OCI-LY1 (cell line): Measurements from ENCODE around the gene TMEM198.

Experiments used
- H2AFZ ChIP-seq: fragments of 200-600 bp; sonication (generic), shearing (Covaris generic); 2 replicates; pipeline ENCODE4 v1.6.0; 2014; ENCODE audit warnings: antibody characterized with exemption, mild to moderate bottlenecking, low read length
- H3F3A ChIP-seq: fragments of 200-600 bp; sonication (generic), shearing (Covaris generic); 2 replicates; pipeline ENCODE4 v1.6.0; 2014; ENCODE audit warnings: mild to moderate bottlenecking, antibody characterized with exemption, low read length, moderate library complexity; ENCODE audit not compliant: insufficient read depth
- H3K27ac ChIP-seq: fragments of 200-600 bp; sonication (generic); 2 replicates; pipeline ENCODE4 v1.5.1; 2014; ENCODE audit warnings: low read length, mixed run types, mild to moderate bottlenecking, low read depth; ENCODE audit not compliant: poor library complexity, severe bottlenecking
- H3K27me3 ChIP-seq: fragments of 200-600 bp; sonication (generic); 2 replicates; pipeline ENCODE4 v1.6.0; 2014; ENCODE audit warnings: antibody characterized with exemption, mild to moderate bottlenecking, low read length, moderate library complexity; ENCODE audit not compliant: insufficient read depth
- H3K36me3 ChIP-seq: fragments of 200-600 bp; sonication (generic); 2 replicates; pipeline ENCODE4 v1.6.1; 2014; ENCODE audit warnings: mild to moderate bottlenecking, antibody characterized with exemption, low read length, moderate library complexity, mixed read lengths; ENCODE audit not compliant: insufficient read depth
- H3K4me1 ChIP-seq: fragments of 200-600 bp; sonication (generic); 2 replicates; pipeline ENCODE4 v1.5.1; 2014; ENCODE audit warnings: mild to moderate bottlenecking, low read length, moderate library complexity; ENCODE audit not compliant: insufficient read depth, severe bottlenecking
- H3K4me2 ChIP-seq: fragments of 200-600 bp; sonication (generic), shearing (Covaris generic); 2 replicates; pipeline ENCODE4 v1.6.1; 2014; ENCODE audit warnings: low read length
- H3K4me3 ChIP-seq: fragments of 200-600 bp; sonication (generic); 2 replicates; pipeline ENCODE4 v1.5.1; 2014; ENCODE audit warnings: low read length, low read depth, mild to moderate bottlenecking, mixed read lengths; ENCODE audit not compliant: poor library complexity, severe bottlenecking
- H3K79me2 ChIP-seq: fragments of 200-600 bp; shearing (Covaris generic); 2 replicates; pipeline ENCODE4 v1.6.1; 2016; ENCODE audit warnings: mixed run types, low read length, mixed read lengths; ENCODE audit not compliant: insufficient read depth
- H3K9ac ChIP-seq: fragments of 200-600 bp; sonication (generic), shearing (Covaris generic); 2 replicates; pipeline ENCODE4 v1.6.1; 2014; ENCODE audit warnings: mild to moderate bottlenecking, low read length, mixed read lengths
- H3K9me2 ChIP-seq: fragments of 200-600 bp; sonication (generic), shearing (Covaris generic); 2 replicates; pipeline ENCODE4 v1.6.1; 2014; ENCODE audit warnings: low read depth, mild to moderate bottlenecking, low read length, mixed read lengths
- H3K9me3 ChIP-seq: fragments of 200-600 bp; shearing (Covaris generic); 2 replicates; pipeline ENCODE4 v1.6.1; 2014; ENCODE audit warnings: low read length, mixed read lengths
- H4K20me1 ChIP-seq: fragments of 200-600 bp; sonication (generic), shearing (Covaris generic); 2 replicates; pipeline ENCODE4 v1.6.0; 2016; ENCODE audit warnings: mild to moderate bottlenecking, low read length; ENCODE audit not compliant: insufficient read depth
- EZH2 ChIP-seq: fragments of 200-600 bp; sonication (generic), shearing (Covaris generic); IDR thresholded peaks from 2 replicates; pipeline ENCODE4 v1.8.0; 2017; ENCODE audit warnings: borderline replicate concordance, mixed run types, mild to moderate bottlenecking, antibody characterized with exemption, low read length, moderate library complexity, mixed read lengths
- TF ChIP-seq, protein P1 (sequence below): fragments of 200-600 bp; sonication (generic), shearing (Covaris generic); IDR thresholded peaks from 2 replicates; pipeline ENCODE4 v1.5.1; 2017; ENCODE audit warnings: mild to moderate bottlenecking, antibody characterized with exemption, low read length, moderate library complexity, mixed read lengths

The TMEM198 gene

DNA sequence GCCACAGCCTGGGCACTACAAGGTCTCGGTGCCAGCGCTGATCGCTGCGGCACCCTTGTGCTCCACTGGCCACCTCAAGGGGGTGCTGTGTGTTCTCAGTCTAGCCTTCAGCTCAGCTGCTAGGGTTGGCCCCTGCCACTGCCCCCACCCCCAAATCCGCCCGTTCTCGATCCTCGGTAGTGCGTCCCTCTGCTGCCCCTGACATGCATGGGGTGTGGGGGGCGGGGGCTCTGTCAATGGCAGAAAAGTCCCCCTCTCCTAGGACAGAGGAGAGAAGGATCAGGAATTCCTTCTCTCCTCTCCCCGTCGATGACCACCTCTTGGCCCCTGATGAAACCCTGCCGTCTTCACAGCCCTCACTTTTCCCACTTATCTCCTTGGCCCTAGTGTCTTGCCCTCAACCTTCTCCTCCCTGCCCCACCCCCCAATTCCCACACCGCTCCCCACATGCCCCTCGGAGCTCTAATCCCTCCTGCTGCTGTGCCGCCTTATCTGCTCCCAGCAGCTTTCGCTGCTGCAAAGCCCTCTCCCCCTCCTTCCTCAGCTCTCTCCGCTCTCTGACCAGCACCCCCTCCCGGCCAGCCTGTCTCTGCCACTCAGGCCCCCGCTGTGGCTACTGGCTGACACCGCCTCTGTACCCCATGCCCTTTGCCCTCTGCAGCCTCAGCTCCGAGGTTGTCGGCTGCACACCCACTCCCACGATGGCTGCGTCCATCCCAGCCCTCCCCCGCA lies 33.9 kb upstream of the TMEM198 start:
- H3K4me1 ChIP-seq, result no peaks in the 10 kb centered on the region
- no peak overlapping the region for H2AFZ ChIP-seq
- H3K4me3 ChIP-seq, result no peak overlapping the region
- peaks cover 6% of the 10 kb centered on the region; the same call in 1 of the 2 replicates for H3K36me3 ChIP-seq
- no peaks in the 10 kb centered on the region for H4K20me1 ChIP-seq
- H3K9me2 ChIP-seq, result no peaks in the 10 kb centered on the region
- H3K27ac ChIP-seq, result no peak overlapping the region
- H3K79me2 ChIP-seq, result no peaks in the 10 kb centered on the region
- no peak for TF ChIP-seq EZH2
- TF ChIP-seq, protein P1, sequence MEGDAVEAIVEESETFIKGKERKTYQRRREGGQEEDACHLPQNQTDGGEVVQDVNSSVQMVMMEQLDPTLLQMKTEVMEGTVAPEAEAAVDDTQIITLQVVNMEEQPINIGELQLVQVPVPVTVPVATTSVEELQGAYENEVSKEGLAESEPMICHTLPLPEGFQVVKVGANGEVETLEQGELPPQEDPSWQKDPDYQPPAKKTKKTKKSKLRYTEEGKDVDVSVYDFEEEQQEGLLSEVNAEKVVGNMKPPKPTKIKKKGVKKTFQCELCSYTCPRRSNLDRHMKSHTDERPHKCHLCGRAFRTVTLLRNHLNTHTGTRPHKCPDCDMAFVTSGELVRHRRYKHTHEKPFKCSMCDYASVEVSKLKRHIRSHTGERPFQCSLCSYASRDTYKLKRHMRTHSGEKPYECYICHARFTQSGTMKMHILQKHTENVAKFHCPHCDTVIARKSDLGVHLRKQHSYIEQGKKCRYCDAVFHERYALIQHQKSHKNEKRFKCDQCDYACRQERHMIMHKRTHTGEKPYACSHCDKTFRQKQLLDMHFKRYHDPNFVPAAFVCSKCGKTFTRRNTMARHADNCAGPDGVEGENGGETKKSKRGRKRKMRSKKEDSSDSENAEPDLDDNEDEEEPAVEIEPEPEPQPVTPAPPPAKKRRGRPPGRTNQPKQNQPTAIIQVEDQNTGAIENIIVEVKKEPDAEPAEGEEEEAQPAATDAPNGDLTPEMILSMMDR, result peak; percentile 67
- no peaks in the 10 kb centered on the region for H3F3A ChIP-seq
- H3K4me2 ChIP-seq, result no peak overlapping the region
- peaks cover 6% of the 10 kb centered on the region; the same call in 1 of the 2 replicates for H3K27me3 ChIP-seq
- no peaks in the 10 kb centered on the region for H3K9me3 ChIP-seq
- H3K9ac ChIP-seq, result no peak overlapping the region

DNA sequence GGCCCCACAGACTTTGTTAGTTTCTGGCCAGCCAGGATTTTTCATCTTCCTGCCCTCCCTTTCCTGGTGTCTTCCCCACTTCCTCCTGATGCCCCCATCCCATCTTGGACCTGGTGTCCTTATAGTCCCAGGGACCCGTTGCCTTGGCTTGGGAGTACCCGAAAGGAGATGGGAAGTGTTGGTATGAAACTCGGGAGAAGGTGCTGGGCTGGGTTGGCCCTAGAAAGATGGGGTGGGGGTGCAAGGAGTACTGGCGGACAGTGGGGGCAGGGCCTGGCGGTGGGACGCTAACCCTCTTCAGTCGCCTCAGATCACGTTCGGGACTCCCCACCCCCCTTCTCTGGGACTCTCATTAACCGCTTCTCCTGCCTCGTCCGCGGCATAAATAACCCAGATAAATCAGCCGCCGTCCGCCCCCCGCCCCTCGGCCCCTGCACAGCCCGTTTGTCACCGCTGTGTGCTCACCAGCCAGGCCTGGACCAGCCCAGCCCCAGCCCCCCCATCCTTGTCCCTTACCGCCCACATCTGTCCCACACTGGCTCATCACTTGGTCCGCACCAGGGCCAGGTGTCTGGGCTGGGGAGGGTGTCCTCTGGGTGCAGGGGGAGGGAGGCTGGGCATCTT lies 33.2 kb upstream of the TMEM198 start:
- Histone ChIP-seq H3F3A (no peaks in the 10 kb centered on the region), H3K4me1 (no peaks in the 10 kb centered on the region), H3K9ac (no peak overlapping the region), H4K20me1 (no peaks in the 10 kb centered on the region), H3K4me3 (no peak overlapping the region), H3K27ac (no peak overlapping the region), H3K36me3 (peaks cover 6% of the 10 kb centered on the region; the same call in 1 of the 2 replicates), H2AFZ (no peak overlapping the region), H3K9me2 (no peaks in the 10 kb centered on the region), H3K27me3 (peaks cover 7% of the 10 kb centered on the region; the same call in 1 of the 2 replicates), H3K4me2 (no peak overlapping the region), H3K79me2 (no peaks in the 10 kb centered on the region), H3K9me3 (no peaks in the 10 kb centered on the region)
- TF ChIP-seq EZH2, result no peak
- TF ChIP-seq, protein P1, result no peak

GRCh38 chr2:219511547-219512325 lies 32.1 kb upstream of the TMEM198 start:
- H3K9ac ChIP-seq, result no peak overlapping the region
- no peaks in the 10 kb centered on the region for H3K79me2 ChIP-seq
- no peak overlapping the region for H3K4me3 ChIP-seq
- H3K4me1 ChIP-seq, result no peaks in the 10 kb centered on the region
- H2AFZ ChIP-seq, result no peak overlapping the region
- TF ChIP-seq EZH2, result no peak
- TF ChIP-seq, protein P1, result no peak
- H3K27ac ChIP-seq, result no peak overlapping the region
- H3K36me3 ChIP-seq, result no peaks in the 10 kb centered on the region
- peaks cover 7% of the 10 kb centered on the region; the same call in 1 of the 2 replicates for H3K27me3 ChIP-seq
- no peaks in the 10 kb centered on the region for H3K9me2 ChIP-seq
- no peak overlapping the region for H3K4me2 ChIP-seq
- no peaks in the 10 kb centered on the region for H3F3A ChIP-seq
- no peaks in the 10 kb centered on the region for H3K9me3 ChIP-seq
- H4K20me1 ChIP-seq, result no peaks in the 10 kb centered on the region
